WERI-Rb-1 (cell line): ENCODE results near the gene CD63.

ENCODE experiments used
- DNase-seq: peaks from one replicate; pipeline ENCODE4 v3.0.0-alpha.2; 2020
- H3K27ac ChIP-seq: fragments of 250-450 bp; sonication (Bioruptor Pico); 2 replicates; pipeline ENCODE4 v1.5.1; 2020; ENCODE audit warnings: mild to moderate bottlenecking, moderate library complexity
- H3K27me3 ChIP-seq: fragments of 250-450 bp; sonication (Bioruptor Pico); 2 replicates; pipeline ENCODE4 v1.5.1; 2021; ENCODE audit warnings: mild to moderate bottlenecking, low read depth, moderate library complexity; ENCODE audit not compliant: insufficient read depth, severe bottlenecking
- H3K36me3 ChIP-seq: fragments of 250-450 bp; sonication (Bioruptor Pico); 2 replicates; pipeline ENCODE4 v1.5.1; 2020; ENCODE audit warnings: mild to moderate bottlenecking, moderate library complexity
- H3K4me3 ChIP-seq: 2 replicates; pipeline ENCODE4 v1.5.1; 2011; ENCODE audit warnings: low read depth, mild to moderate bottlenecking, control low read depth, low read length
- H3K9me3 ChIP-seq: fragments of 250-450 bp; sonication (Bioruptor Pico); 2 replicates; pipeline ENCODE4 v1.5.1; 2021; ENCODE audit warnings: mild to moderate bottlenecking, moderate library complexity; ENCODE audit not compliant: severe bottlenecking
- TF ChIP-seq, protein P1 (sequence below): IDR thresholded peaks from 2 replicates; pipeline ENCODE4 v1.5.1; 2011; ENCODE audit warnings: low read depth, mild to moderate bottlenecking, control low read depth, inconsistent platforms, low read length

Gene CD63

DNA sequence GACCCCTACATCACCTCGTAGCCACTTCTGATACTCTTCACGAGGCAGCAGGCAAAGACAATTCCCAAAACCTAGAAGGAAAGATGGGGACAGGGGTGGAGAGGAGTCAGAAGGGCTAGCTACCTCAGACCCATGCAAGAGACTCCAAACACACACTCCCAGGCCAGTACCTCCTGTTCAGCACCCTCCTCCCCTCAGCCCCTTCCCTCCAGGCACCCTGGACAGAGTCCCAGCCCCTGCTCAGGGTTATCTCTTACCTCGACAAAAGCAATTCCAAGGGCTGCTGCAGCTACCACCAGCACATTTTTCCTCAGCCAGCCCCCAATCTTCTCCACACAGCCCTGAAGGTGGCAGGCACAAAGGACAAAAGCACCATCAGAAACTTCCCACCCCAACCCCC, 3.3 kb downstream of the CD63 start:
- TF ChIP-seq, protein P1, sequence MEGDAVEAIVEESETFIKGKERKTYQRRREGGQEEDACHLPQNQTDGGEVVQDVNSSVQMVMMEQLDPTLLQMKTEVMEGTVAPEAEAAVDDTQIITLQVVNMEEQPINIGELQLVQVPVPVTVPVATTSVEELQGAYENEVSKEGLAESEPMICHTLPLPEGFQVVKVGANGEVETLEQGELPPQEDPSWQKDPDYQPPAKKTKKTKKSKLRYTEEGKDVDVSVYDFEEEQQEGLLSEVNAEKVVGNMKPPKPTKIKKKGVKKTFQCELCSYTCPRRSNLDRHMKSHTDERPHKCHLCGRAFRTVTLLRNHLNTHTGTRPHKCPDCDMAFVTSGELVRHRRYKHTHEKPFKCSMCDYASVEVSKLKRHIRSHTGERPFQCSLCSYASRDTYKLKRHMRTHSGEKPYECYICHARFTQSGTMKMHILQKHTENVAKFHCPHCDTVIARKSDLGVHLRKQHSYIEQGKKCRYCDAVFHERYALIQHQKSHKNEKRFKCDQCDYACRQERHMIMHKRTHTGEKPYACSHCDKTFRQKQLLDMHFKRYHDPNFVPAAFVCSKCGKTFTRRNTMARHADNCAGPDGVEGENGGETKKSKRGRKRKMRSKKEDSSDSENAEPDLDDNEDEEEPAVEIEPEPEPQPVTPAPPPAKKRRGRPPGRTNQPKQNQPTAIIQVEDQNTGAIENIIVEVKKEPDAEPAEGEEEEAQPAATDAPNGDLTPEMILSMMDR: no peak
- H3K4me3 ChIP-seq: no peak overlapping the region
- H3K27ac ChIP-seq: no peak overlapping the region; the same call in 1 of the 2 replicates
- H3K27me3 ChIP-seq: no peaks in the 10 kb centered on the region
- DNase-seq: no peak
- peaks cover 44% of the 10 kb centered on the region for H3K36me3 ChIP-seq
- no peaks in the 10 kb centered on the region for H3K9me3 ChIP-seq

DNA sequence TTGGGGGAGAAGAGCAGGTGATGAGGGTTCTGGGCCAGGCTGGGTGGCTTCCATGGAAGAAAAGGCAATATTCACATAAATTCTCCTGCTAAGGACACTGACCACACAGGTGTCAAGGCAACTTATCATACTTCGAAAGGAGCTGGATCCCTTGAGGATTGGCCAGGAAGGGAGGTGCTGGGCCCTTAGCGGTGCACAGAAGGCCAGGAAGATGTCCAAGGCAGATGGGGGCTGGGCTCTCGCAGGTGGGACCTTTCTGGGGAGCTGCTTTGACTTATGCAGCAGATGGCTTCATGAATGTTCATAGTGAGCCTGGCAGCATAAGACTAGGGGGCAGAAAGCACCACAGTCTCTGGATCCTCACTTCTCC, 3.9 kb downstream of the CD63 start:
- H3K36me3 ChIP-seq: peaks cover 45% of the 10 kb centered on the region
- no peaks in the 10 kb centered on the region for H3K9me3 ChIP-seq
- H3K27me3 ChIP-seq: no peaks in the 10 kb centered on the region
- peak overlapping the region; percentile 30 for H3K27ac ChIP-seq
- TF ChIP-seq, protein P1: no peak
- no peak for DNase-seq
- H3K4me3 ChIP-seq: no peak overlapping the region

DNA sequence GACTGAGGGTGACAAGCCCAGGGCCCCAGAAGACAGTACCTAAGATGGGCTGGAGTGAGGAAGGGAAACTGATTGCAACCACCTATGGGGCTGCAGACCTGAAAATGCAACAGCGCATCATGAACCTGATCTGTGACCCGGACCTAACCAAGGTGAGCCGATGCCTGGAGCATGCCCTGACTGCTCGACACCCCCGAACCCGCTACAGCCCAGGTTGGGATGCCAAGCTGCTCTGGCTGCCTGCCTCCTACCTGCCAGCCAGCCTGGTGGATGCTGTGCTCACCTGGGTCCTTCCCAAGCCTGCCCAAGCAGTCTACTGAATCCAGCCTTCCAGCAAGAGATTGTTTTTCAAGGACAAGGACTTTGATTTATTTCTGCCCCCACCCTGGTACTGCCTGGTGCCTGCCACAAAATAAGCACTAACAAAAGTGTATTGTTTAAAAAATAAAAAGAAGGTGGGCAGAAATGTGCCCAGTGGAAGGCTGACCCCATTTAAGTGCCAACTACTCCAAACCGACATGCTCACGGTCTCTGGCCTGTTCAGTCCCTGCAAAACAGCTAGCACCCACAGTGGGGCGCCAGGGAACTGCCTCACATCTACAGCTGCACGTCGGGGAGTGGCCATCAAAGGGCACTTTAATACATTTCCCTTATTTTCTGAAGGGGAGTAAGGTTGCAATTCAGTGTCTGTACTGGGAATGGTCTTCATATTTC, 4.4 kb downstream of the CD63 start:
- H3K9me3 ChIP-seq: no peaks in the 10 kb centered on the region
- H3K4me3 ChIP-seq: no peak overlapping the region
- H3K27me3 ChIP-seq: no peaks in the 10 kb centered on the region
- peaks cover 50% of the 10 kb centered on the region for H3K36me3 ChIP-seq
- DNase-seq: peak; percentile 82
- TF ChIP-seq, protein P1: peak; percentile 86
- peak overlapping the region; percentile 30 for H3K27ac ChIP-seq

DNA sequence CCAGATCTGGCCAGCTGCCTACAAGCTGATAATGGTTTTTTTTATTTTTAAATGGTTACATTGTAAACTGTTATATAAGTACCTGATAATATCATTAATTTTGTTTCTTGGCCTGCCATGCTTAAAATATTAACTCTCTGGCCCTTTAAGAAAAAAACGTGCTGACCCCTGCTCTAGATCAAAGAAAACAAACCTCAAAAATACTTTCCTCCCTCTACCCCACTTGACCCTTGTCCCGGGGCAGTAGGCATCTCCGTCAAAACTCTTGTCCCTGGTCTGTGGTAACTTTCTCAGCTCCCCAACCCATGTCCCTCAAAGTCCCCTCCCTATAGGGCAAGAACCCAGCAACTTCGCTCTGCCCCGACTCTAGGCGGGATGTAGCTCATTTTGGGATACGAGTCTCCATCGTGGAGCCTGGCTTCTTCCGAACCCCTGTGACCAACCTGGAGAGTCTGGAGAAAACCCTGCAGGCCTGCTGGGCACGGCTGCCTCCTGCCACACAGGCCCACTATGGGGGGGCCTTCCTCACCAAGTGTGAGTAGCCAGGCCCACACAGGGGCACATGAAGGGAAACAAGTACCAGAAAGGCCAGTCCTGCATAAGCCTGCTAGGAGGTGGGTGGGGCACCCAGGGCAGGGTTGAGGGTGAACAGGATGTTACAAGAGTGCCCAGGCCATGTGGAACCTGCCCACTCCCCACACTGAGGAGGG, 5.1 kb downstream of the CD63 start:
- DNase-seq: no peak
- no peaks in the 10 kb centered on the region for H3K27me3 ChIP-seq
- no peaks in the 10 kb centered on the region for H3K9me3 ChIP-seq
- H3K27ac ChIP-seq: no peak overlapping the region; the same call in 1 of the 2 replicates
- peaks cover 55% of the 10 kb centered on the region for H3K36me3 ChIP-seq
- no peak overlapping the region for H3K4me3 ChIP-seq
- TF ChIP-seq, protein P1: no peak

DNA sequence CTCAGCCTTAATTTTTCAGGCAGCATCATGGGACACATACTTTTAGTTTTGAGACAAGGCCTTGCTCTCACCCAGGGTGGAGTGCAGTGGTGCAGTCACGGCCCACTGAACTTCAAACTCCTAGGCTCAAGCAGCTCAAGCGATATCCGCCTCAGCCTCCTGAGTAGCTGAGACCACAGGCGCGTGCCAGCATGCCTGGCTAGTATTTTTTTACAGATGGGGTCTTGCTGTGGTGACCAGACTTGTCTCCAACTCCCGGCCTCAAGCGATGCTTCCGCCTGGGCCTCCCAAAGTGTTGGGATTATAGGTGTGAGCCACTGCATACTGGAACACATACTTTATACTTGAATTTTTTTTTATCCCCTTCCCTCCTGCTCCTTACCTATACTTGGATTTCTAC, 5.9 kb downstream of the CD63 start:
- Histone ChIP-seq H3K27ac (no peak overlapping the region; the same call in none of the 2 replicates), H3K36me3 (peaks cover 52% of the 10 kb centered on the region), H3K4me3 (no peak overlapping the region), H3K27me3 (no peaks in the 10 kb centered on the region), H3K9me3 (no peaks in the 10 kb centered on the region)
- TF ChIP-seq, protein P1: no peak
- DNase-seq: no peak
